Vagina (tissue), 2 donors: ENCODE measurements around the gene TNK1.

Experiments used
- CTCF ChIP-seq, 3 experiments: fragments of 450-650 bp in 2 of 3; fragments of 200-600 bp in 1 of 3; sonication (generic) in 1 of 3; IDR thresholded peaks; one replicate each; pipeline ENCODE4 v1.5.1; 2017 to 2019; ENCODE audit warnings: antibody characterized with exemption in 3 of 3, mild to moderate bottlenecking in 2 of 3, moderate library complexity in 2 of 3
- POLR2A ChIP-seq, 2 donors: fragments of 450-650 bp; IDR thresholded peaks; one replicate each; pipeline ENCODE4 v1.6.1; 2017; ENCODE audit warnings: antibody characterized with exemption in 2 of 2, mild to moderate bottlenecking in 2 of 2, moderate library complexity in 2 of 2

GRCh38 chr17:7340179-7340578, 40.7 kb upstream of the TNK1 start:
- TF ChIP-seq CTCF (IDR thresholded peaks at IDR 0.05) (no peak), POLR2A (IDR thresholded peaks at IDR 0.05) (no peak)
